ENCODE measurements around the gene C16orf92.
A peak's percentile ranks its signal among the peaks of the same experiment; 100 is the strongest.

C16orf92 gene, protein sequence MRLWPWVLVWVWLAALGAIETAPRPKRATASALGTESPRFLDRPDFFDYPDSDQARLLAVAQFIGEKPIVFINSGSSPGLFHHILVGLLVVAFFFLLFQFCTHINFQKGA

DNA sequence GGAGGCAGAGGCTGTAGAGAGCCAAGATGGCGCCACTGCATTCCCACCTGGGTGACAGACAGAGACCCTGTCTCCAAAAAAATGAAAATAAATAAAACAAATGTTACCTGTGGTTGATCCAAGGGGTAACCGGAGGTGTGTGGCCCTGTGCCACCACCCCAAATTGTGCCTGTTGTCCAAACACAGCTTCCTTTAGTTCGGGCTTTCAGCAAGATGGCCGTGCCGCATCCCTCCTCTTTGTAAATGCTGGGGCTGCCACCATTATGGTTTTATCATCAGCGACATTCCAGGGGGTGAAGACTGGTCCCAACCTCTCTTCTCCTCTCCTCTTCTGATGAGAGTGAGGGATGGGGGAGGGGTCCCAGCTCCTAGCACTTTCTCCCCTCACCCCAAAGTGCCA, at the start of gene C16orf92:
Gene C16orf92 (plus strand): TSS at position 312 of the 400 bp plus-strand sequence. CDS start 143 bp downstream, outside the sequence.
- no peak for DNase-seq (ENCODE audit: low read depth in 2 of 2)

DNA sequence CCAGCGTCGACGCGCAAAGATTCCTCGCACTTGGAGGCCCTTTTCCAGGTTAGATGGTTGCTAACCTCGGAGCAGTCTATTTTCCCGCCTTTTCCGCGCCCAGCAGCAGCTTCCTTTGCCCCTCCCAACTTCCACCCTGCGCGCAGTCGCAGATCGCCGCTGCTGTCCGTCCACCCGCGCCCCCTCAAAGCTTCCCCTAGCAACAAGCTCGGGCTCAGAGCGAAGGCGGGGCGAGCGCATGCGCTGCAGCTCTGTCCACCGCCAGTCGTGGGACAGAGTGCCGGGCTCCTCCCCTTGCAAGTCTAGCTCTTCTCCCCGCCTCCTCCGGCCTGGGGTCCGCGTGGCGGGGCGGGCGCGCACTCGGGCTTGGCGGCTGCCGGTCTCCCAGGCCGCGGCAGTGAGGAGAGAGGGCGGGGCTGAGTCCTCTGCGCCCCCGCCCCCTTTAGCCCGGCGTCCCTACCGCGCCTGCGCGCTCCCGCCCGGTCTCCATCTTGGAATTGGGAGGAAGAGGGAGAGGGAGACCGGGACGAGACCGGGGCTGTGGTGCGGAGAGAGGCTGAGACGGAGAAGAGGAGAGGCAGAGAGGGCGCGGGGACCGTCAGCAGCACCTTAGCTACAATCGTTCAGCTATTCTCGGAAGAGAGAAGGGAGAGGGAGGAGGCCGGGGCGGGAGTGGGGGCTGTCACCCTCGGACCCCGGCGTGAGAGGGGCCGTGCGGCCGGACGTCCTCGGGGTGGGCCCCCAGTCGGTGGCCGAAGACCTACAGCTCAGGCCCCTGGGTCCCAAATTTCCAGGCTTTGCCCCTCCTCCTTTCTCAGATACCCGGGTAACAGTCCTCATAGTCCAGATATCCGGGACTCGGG, 49.4 kb upstream of the C16orf92 start, which contains the start of gene TAOK2:
Gene TAOK2 (plus strand): TSS at position 485 of the 863 bp plus-strand sequence. CDS start 3,905 bp downstream, outside the sequence.
- DNase-seq (ENCODE audit: low read depth in 2 of 2), result peak; percentile 85 to 88

DNA sequence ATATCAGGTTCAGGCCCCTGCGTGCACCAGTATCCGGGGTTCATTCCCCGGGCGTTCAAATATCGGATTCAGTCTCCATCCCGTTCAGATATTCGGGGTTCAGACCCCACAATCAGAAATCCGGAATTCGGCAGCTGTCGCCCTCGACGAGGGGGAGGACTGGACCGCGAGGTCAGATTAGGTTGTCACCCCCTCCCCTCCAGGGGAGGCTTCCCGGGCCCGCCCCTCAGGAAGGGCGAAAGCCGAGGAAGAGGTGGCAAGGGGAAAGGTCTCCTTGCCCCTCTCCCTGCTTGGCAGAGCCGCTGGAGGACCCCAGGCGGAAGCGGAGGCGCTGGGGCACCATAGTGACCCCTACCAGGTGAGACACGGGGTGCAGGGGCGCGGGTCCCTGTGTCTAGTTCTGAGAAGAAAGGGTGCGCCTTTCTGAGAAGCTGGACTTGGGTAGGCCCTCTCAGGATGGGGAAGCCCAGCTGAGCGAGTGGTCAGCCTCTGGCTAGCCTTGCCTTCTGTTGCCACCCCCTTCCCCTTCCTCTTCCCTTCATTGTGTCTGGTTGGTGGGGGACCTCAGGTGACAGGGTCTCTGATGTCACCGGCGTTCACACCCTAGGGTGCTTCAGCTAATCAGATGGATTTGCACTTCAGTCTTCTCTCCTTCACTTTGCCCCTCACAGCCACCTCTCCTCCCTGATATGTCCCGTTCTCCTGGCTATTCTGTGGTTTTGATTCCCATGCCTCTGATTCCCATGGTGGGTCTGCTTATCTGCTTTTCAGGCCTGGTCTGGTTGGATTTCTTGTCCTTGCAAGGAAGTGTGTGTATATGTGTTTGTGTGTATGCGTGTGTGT, 48.5 kb upstream of the C16orf92 start:
- no peak for DNase-seq (ENCODE audit: low read depth in 2 of 2)

DNA sequence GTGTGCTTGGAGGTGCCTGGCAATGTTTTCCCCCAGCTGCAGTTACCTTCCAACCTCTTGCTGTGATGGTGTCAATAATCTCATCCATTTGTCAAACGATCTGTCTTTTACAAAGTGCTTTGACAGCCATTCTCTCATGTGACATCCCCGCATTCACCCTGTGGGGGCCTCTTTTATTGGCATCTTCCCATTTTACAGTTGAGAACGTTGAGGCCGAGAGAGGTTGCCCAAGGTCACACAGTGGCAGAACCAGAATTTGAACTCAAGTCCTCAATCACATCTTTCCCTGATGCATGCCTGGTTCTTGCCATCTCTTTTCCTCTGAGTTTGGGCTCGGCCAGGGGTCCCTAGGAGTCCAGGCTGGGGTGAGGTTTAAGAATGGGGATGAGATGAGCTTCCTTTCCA, 47.9 kb upstream of the C16orf92 start:
- no peak for DNase-seq (ENCODE audit: low read depth in 2 of 2)

DNA sequence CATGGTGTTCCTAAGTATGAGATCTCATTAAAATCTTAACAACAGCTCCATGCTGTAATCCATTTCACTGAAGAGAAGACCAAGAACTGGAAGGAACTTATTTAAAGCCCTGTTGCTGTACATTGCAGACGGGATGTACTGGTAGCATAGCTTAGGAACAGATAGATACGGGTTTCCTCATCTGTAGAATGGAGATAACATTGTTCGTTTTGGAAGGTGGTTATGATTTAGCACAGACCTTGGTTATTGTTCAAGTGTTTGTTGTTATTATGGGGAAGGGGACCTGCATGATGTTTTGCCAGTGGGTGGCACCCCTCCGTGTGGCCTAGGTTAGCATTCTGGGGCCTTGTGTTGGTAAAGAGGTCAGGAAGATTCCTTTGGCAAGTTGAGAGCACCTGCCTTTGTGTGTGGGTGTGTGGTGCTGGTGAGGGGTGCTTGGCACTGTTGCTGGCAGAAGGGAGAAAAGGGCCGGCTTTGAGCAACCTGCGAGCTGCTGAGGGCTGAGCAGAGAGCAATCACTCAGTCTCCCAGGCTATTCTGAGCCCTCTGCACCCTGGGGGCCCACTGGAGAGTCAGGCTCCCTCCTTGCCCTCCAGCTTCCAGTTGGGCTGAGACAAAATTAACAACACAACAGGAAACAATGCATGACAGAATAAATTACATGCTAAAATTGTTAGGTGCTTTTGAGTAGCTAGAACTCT, 47.0 kb upstream of the C16orf92 start:
- DNase-seq (ENCODE audit: low read depth in 2 of 2), result no peak

DNA sequence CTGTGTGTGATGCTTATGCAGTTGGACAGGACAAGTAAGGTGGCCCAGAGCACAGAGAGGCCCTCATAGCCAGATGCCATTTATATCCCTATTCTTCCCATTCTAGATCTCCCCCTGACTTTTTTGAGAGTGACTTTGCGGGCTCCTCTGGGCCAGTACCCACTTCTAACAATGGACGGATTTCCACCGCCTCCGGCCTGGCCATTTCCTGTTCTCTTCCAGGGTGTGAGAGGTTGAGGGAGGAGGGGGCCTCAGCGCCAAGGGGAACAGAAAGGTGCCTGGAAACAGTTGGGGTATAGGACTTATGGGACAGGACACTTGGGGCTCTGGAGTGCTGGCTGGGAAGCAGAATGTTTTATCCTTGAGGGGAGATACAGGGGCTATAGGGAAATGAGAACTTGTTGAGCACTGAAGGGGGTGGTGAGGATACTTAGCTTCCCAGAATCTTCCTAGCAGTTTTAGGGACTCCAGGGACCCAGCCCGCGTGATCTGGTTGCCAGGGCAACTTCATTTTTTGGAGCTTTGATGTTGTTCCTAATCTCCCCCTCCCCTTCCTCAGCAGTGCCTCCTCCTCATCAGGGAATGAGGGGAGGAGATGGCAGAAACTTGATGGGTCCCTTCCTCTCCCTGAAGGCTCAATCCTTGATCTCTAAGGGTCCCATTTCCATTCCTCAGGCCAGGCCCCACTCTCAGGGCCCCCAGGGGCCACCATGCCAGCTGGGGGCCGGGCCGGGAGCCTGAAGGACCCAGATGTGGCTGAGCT, 45.8 kb upstream of the C16orf92 start:
- no peak for DNase-seq (ENCODE audit: low read depth in 2 of 2)

DNA sequence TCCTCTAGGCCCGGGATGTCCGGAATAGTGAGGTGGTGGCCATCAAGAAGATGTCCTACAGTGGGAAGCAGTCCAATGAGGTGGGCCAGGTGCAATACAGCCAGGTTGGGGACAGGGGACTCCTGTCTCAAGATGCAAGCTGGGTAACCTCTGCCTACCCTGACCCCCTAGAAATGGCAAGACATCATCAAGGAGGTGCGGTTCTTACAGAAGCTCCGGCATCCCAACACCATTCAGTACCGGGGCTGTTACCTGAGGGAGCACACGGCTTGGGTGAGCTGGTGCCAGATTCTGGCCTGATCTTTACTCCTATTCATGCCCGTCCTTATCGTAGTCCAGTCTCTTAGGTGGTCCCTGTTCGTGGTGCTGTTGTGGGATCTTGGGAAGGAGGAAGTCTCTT, 44.9 kb upstream of the C16orf92 start:
- DNase-seq (ENCODE audit: low read depth in 2 of 2), result no peak

DNA sequence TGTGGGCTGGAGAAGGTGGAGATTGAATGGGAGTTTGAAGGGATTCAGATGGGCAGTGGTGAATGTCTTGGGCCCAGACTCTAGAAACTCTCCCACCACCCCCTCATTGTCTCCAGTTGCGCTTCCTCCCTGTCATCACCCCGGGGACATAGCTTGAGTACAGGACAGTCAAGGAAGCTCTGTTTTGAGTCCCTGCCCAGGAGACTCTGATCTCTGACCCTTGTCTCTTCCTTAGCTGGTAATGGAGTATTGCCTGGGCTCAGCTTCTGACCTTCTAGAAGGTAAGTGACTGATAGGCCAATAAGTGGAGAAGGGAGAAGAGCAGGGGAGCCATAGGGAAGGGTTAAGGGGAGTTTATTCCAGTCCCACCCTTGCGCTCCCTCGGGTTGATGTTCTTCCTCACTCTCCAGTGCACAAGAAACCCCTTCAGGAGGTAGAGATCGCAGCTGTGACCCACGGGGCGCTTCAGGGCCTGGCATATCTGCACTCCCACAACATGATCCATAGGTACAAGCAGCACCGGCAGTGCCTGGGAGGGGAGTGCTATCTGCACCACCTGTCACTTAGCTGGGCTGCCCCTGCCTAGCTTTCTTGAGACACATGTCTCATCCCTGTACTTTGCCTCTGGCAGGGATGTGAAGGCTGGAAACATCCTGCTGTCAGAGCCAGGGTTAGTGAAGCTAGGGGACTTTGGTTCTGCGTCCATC, 44.3 kb upstream of the C16orf92 start:
- no peak for DNase-seq (ENCODE audit: low read depth in 2 of 2)

DNA sequence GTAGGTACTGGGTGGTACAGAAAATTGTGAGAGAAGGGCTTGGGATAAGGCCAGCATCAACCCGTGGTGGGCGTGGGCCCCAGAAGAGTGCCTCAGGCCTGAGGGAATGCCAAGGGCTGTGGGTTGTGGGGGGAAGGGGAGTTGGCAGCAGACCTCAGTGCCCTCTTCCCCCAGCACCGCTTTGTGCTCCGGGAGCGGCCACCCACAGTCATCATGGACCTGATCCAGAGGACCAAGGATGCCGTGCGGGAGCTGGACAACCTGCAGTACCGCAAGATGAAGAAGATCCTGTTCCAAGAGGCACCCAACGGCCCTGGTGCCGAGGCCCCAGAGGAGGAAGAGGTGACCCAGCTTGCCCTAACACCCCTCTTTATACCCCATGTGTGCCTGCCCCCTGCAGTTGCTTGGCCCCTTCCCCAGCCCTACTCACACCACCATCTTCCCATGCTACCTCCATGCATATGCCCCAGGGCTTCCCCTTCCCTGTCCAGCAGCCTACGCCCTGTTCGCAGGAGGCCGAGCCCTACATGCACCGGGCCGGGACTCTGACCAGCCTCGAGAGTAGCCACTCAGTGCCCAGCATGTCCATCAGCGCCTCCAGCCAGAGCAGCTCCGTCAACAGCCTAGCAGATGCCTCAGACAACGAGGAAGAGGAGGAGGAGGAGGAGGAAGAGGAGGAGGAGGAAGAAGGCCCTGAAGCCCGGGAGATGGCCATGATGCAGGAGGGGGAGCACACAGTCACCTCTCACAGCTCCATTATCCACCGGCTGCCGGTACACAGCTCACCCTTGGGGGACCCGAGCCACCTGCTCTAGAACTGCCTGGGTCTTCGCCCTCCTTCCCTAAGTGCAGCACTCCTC, 40.2 kb upstream of the C16orf92 start:
- DNase-seq (ENCODE audit: low read depth in 2 of 2), result no peak

DNA sequence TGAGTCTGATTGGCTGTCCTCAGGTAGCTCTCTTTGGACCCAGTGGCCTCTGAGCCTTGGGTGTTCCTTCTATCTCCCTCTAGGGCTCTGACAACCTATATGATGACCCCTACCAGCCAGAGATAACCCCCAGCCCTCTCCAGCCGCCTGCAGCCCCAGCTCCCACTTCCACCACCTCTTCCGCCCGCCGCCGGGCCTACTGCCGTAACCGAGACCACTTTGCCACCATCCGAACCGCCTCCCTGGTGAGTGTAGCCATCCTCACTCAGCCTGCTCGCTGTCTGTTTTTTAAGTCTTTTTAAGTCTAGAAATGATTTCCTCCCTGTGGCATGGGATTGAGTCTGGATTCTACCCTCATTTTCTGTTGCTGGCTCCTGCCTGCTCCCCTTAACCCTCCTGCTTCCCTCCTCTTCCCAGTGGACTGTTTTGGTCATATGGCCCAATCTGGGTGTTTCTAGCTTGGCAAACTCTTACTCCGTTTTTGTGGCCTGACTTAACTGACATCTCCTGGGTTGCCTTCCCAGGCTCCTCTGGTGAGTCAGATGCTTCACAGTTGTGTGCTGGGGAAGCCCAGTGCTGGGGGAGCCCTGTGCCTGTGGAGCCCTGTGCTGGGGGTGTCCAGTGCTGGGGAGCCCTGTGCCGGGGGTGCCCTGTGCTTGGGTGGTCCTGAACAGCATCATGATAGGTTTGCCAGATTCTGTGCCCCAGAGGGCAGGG, 39.4 kb upstream of the C16orf92 start:
- no peak for DNase-seq (ENCODE audit: low read depth in 2 of 2)

DNA sequence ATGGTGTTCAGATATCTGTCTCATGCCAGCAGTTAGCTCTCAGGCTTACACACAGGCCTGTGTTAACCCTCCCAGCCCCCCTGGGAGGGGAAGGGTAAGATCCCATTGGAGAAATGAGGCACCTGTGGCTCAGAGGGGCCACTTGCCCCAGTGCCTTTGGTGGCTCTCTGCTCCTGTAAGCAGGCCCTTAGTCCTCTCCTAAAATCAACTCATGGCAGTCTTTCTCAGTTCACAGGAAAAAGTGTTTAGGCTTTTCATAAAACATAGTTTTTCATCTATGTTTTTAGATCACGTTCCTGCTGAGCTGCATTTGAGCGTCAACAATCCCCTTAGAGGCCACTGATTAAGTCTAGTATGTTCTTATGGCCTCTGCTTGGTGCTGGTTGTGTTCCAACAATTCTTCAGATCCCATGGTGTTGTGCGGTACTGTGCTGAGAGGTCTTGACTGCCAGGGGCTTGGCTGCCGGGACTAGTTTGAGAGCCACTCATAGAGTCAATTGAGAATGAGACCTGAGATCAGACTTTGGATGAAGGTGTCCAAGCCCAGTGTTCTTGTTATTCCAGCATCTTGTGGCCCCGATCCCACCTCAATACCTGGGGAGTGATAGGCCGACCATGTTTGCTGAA, 38.7 kb upstream of the C16orf92 start:
- no peak for DNase-seq (ENCODE audit: low read depth in 2 of 2)

DNA sequence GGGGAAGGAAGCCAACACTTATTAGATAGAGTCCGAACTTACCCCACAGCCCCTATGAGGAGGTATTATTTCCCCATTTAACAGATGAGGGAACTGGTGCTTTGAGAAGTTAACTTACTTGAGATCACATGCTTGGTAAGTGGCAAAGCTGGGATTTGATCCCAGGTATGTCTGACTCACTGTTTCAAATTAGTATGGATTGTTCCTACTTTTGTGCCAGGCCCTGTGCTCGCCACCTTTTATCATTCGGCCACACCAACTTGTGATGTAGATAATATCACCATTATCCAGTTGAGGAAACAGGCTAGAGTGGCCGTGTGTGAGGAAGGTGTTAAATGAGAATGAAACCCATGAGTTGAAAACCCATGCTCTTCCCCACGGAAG, 38.2 kb upstream of the C16orf92 start:
- no peak for DNase-seq (ENCODE audit: low read depth in 2 of 2)

DNA sequence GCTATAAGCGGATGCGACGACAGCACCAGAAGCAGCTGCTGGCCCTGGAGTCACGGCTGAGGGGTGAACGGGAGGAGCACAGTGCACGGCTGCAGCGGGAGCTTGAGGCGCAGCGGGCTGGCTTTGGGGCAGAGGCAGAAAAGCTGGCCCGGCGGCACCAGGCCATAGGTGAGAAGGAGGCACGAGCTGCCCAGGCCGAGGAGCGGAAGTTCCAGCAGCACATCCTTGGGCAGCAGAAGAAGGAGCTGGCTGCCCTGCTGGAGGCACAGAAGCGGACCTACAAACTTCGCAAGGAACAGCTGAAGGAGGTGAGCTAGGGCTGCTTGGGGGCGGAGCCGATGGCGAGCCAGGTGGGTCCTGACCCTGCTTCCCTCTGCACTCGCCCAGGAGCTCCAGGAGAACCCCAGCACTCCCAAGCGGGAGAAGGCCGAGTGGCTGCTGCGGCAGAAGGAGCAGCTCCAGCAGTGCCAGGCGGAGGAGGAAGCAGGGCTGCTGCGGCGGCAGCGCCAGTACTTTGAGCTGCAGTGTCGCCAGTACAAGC, 37.7 kb upstream of the C16orf92 start:
- DNase-seq (ENCODE audit: low read depth in 2 of 2), result no peak

DNA sequence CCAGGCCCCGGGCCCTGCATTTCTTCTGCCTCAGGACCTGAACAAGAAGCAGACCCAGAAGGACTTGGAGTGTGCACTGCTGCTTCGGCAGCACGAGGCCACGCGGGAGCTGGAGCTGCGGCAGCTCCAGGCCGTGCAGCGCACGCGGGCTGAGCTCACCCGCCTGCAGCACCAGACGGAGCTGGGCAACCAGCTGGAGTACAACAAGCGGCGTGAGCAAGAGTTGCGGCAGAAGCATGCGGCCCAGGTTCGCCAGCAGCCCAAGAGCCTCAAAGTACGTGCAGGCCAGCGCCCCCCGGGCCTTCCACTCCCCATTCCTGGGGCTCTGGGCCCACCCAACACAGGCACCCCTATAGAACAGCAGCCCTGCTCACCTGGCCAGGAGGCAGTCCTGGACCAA, 36.8 kb upstream of the C16orf92 start:
- DNase-seq (ENCODE audit: low read depth in 2 of 2), result no peak

DNA sequence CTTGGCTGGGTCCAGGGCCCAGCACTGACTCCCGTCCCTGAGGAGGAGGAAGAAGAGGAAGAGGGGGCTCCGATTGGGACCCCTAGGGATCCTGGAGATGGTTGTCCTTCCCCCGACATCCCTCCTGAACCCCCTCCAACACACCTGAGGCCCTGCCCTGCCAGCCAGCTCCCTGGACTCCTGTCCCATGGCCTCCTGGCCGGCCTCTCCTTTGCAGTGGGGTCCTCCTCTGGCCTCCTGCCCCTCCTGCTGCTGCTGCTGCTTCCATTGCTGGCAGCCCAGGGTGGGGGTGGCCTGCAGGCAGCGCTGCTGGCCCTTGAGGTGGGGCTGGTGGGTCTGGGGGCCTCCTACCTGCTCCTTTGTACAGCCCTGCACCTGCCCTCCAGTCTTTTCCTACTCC, 36.1 kb upstream of the C16orf92 start:
- DNase-seq (ENCODE audit: low read depth in 2 of 2), result no peak

DNA sequence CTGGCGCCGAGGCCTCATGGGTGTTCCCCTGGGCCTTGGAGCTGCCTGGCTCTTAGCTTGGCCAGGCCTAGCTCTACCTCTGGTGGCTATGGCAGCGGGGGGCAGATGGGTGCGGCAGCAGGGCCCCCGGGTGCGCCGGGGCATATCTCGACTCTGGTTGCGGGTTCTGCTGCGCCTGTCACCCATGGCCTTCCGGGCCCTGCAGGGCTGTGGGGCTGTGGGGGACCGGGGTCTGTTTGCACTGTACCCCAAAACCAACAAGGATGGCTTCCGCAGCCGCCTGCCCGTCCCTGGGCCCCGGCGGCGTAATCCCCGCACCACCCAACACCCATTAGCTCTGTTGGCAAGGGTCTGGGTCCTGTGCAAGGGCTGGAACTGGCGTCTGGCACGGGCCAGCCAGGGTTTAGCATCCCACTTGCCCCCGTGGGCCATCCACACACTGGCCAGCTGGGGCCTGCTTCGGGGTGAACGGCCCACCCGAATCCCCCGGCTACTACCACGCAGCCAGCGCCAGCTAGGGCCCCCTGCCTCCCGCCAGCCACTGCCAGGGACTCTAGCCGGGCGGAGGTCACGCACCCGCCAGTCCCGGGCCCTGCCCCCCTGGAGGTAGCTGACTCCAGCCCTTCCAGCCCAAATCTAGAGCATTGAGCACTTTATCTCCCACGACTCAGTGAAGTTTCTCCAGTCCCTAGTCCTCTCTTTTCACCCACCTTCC, 35.5 kb upstream of the C16orf92 start:
- DNase-seq (ENCODE audit: low read depth in 2 of 2), result no peak

DNA sequence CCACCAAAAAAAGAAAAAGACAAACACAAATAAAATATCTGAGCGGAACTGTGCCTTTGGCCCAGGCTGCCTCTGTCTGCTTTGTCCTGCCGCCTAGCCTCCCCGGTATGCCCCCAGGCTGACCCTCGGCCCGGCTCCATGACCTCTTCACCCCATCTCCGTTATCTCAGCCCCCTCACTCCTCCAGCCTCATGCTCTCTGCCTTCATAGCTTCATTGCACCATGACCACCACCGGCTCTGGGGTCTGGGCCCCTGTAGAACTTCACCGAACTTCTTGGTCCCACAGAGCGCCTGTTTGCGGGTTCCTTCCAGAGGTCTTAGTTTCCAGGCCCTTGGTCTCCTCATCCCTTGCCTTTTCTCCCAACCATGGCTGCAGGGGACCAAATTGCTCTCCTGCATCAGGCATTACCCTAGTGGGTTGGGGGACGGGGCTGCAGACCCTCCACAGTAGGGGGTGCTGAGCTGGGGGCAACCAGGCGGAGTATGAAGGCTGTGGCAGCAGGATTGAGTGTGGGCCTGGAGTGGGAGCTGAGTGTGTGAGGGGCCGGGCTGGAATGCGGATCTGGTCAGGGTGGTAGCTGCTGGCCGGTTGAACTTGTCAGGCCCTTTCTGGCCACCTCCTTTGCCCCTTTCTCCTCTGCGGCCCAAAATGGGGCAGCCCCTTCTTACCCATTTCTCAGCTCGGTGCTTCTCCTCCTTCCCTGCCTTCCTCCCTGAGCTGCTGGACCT, 34.5 kb upstream of the C16orf92 start:
- DNase-seq (ENCODE audit: low read depth in 2 of 2), result no peak
